Muscle of arm (tissue), 12 donors: ENCODE results near the gene PAX5. TPM values are rescaled to one million over a fixed set of nuclear protein-coding genes. Genes with fewer than 3 reads are reported as not detected.

Experiments used
- DNase-seq: peaks from one replicate; pipeline ENCODE4 v3.0.0-alpha.2; 2013
- polyA plus RNA-seq, 12 donors: library from polyadenylated mRNA; unstranded; fragments of 120-200 nt; gene quantifications; one replicate each; pipeline ENCODE4 v1.2.1, GENCODE V29; 2013; ENCODE audit not compliant: insufficient read length in 12 of 12

Gene PAX5
- polyA plus RNA-seq, 12 donors, result 0.04 to 1.7 (median 0.19) TPM; not detected in 2

- DNase-seq, result no peak
Measured at GRCh38 chr9:36835271-36835996, 198.6 kb downstream of the PAX5 start.

- no peak for DNase-seq
Measured at GRCh38 chr9:36834736-36835135, 199.3 kb downstream of the PAX5 start.

- DNase-seq, result no peak
Measured at GRCh38 chr9:36833954-36834353, 200.1 kb downstream of the PAX5 start.

- DNase-seq, result no peak
Measured at GRCh38 chr9:36832164-36832795, 201.8 kb downstream of the PAX5 start.

- DNase-seq, result no peak
Measured at GRCh38 chr9:36831381-36832161, 202.5 kb downstream of the PAX5 start.

GRCh38 chr9:36828611-36829013 is 205.5 kb downstream of the PAX5 start:
- no peak for DNase-seq

GRCh38 chr9:36827593-36827992 is 206.5 kb downstream of the PAX5 start:
- DNase-seq, result no peak

GRCh38 chr9:36826581-36826980 is 207.5 kb downstream of the PAX5 start:
- no peak for DNase-seq

- DNase-seq, result no peak
Measured at GRCh38 chr9:36825179-36825578, 208.9 kb downstream of the PAX5 start.

GRCh38 chr9:36823934-36824333 is 210.1 kb downstream of the PAX5 start:
- DNase-seq, result no peak

- no peak for DNase-seq
Measured at GRCh38 chr9:36823466-36823865, 210.6 kb downstream of the PAX5 start.

GRCh38 chr9:36822201-36822600 is 211.9 kb downstream of the PAX5 start:
- DNase-seq, result no peak

- no peak for DNase-seq
Measured at GRCh38 chr9:36820392-36820861, 213.6 kb downstream of the PAX5 start.

- peak; percentile 7 for DNase-seq
Measured at GRCh38 chr9:36818965-36819870, 214.8 kb downstream of the PAX5 start.

- DNase-seq, result peak; percentile 5
Measured at GRCh38 chr9:36818242-36818938, 215.7 kb downstream of the PAX5 start.

GRCh38 chr9:36817160-36817834 is 216.8 kb downstream of the PAX5 start:
- DNase-seq, result no peak

- DNase-seq, result no peak
Measured at GRCh38 chr9:36816371-36816770, 217.7 kb downstream of the PAX5 start.

- DNase-seq, result no peak
Measured at GRCh38 chr9:36815566-36816348, 218.3 kb downstream of the PAX5 start.

- DNase-seq, result no peak
Measured at GRCh38 chr9:36815023-36815422, 219.0 kb downstream of the PAX5 start.
